Measurements from ENCODE around the gene AGBL4.

DNA sequence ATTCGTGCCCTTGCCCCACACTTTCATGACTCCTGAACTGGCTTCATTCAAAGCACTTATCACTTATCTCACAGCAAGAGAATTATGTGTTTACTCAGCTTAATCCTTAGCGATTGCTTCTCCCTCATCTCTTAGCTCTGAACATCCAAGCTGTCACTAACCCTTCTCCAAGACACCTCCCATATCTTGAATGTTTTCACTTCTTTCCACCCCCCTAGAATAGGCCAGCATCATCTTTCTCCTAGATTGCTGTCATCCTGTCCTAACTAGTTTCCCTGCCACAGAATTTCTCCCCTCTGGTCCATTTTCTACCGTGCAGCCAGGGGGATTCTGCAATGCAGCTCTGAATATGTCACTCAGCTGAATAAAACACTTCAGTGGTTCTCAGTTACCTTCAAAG is 1483.2 kb downstream of the AGBL4 start:
- TF ChIP-seq, protein P1, sequence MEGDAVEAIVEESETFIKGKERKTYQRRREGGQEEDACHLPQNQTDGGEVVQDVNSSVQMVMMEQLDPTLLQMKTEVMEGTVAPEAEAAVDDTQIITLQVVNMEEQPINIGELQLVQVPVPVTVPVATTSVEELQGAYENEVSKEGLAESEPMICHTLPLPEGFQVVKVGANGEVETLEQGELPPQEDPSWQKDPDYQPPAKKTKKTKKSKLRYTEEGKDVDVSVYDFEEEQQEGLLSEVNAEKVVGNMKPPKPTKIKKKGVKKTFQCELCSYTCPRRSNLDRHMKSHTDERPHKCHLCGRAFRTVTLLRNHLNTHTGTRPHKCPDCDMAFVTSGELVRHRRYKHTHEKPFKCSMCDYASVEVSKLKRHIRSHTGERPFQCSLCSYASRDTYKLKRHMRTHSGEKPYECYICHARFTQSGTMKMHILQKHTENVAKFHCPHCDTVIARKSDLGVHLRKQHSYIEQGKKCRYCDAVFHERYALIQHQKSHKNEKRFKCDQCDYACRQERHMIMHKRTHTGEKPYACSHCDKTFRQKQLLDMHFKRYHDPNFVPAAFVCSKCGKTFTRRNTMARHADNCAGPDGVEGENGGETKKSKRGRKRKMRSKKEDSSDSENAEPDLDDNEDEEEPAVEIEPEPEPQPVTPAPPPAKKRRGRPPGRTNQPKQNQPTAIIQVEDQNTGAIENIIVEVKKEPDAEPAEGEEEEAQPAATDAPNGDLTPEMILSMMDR (IDR thresholded peaks at IDR 0.05 in 2 of 3, conservative IDR thresholded peaks at IDR 0.05 in 1 of 3; ENCODE audit: borderline replicate concordance in 1 of 3, insufficient read depth in 1 of 3, low read depth in 2 of 3, low read length in 2 of 3) = no peak
- TF ChIP-seq ZNF274 (IDR thresholded peaks at IDR 0.05; ENCODE audit: low read depth, low read length) (no peak), POLR2AphosphoS5 (IDR thresholded peaks at IDR 0.05; ENCODE audit: low read depth, low read length) (no peak), SIN3A (IDR thresholded peaks at IDR 0.05; ENCODE audit: low read depth) (no peak)

All from HCT116 (cell line).